Endothelial cell of umbilical vein (primary cell): ENCODE measurements around the gene SPATA31D3. TPM values are rescaled to one million over a fixed set of nuclear protein-coding genes. Genes with fewer than 3 reads are reported as not detected.

Experiments
- BruUV-seq: library from RNA; stranded (reverse); fragments of 400-500 nt; replicated peaks from 2 replicates; lab custom pipeline; 2021; lab: Mats Ljungman, UMichigan
- CTCF ChIA-PET: fragments of 300-600, 350-600 bp; sonication (Branson Sonifier 250); formaldehyde crosslinking; loops from one replicate; lab custom pipeline; 2021; ENCODE audit warnings: antibody characterized with exemption, inconsistent platforms; lab: Charles Lee
- POLR2A ChIA-PET: fragments of 300-600, 350-600 bp; sonication (Branson Sonifier 250); formaldehyde crosslinking; loops from one replicate; lab custom pipeline; 2021; ENCODE audit warnings: antibody characterized with exemption, inconsistent platforms; lab: Charles Lee
- DNase-seq: peaks from one replicate; pipeline ENCODE4 v3.0.0-alpha.2; 2011; ENCODE audit warnings: low read depth, low spot score
- FAIRE-seq: peaks from 2 replicates; lab custom pipeline; 2011; peaks lifted over from hg19 to GRCh38; lab: Jason Lieb, UNC
- H2AFZ ChIP-seq: 2 replicates; pipeline ENCODE4 v1.6.0; 2012; ENCODE audit warnings: low read depth, low read length, control low read depth, inconsistent platforms
- H3K27ac ChIP-seq: 2 replicates; pipeline ENCODE4 v1.5.1; 2011; ENCODE audit warnings: low read depth, mild to moderate bottlenecking, control low read depth, low read length, moderate library complexity; ENCODE audit not compliant: insufficient read depth
- H3K27me3 ChIP-seq, 2 experiments: 2 replicates each; pipeline versions ENCODE4 v1.6.0 to v1.6.1; 2011; ENCODE audit warnings: low read length in 2 of 2, mixed read lengths in 1 of 2; ENCODE audit not compliant: control insufficient read depth in 2 of 2, insufficient read depth in 2 of 2
- H3K36me3 ChIP-seq, 2 experiments: 2 replicates in 1 of 2; 3 replicates in 1 of 2; pipeline ENCODE4 v1.5.1; 2011; ENCODE audit warnings: low read length in 2 of 2, mild to moderate bottlenecking in 1 of 2, moderate library complexity in 1 of 2; ENCODE audit not compliant: control insufficient read depth in 2 of 2, insufficient read depth in 2 of 2; ENCODE audit errors: extremely low read depth in 1 of 2
- H3K4me1 ChIP-seq: 3 replicates; pipeline ENCODE4 v1.5.1; 2011; ENCODE audit warnings: mild to moderate bottlenecking, low read length; ENCODE audit not compliant: control insufficient read depth, insufficient read depth; ENCODE audit errors: extremely low read depth
- H3K4me2 ChIP-seq: 2 replicates; pipeline ENCODE4 v1.6.1; 2011; ENCODE audit warnings: low read length, control low read depth, mixed read lengths; ENCODE audit not compliant: insufficient read depth
- H3K4me3 ChIP-seq, 3 experiments: fragments of 200-600 bp in 1 of 3; sonication (generic), shearing (Covaris generic) in 1 of 3; replicated peaks in 1 of 3; 2 replicates each; pipeline ENCODE4 v1.5.1; 2011 to 2016; ENCODE audit warnings: control low read depth in 3 of 3, low read length in 3 of 3, mild to moderate bottlenecking in 2 of 3, inconsistent platforms in 1 of 3, low read depth in 1 of 3, moderate library complexity in 1 of 3; ENCODE audit not compliant: insufficient read depth in 1 of 3
- H3K79me2 ChIP-seq: 2 replicates; pipeline ENCODE4 v1.6.0; 2012; ENCODE audit warnings: low read length, inconsistent platforms; ENCODE audit not compliant: control insufficient read depth, insufficient read depth
- H3K9ac ChIP-seq: replicated peaks from 2 replicates; pipeline ENCODE3; 2011; ENCODE audit warnings: low read length, control low read depth; ENCODE audit not compliant: insufficient read depth; ENCODE audit errors: extremely low read depth
- H3K9me1 ChIP-seq: replicated peaks from 3 replicates; pipeline ENCODE4 v1.6.0; 2011; ENCODE audit warnings: mild to moderate bottlenecking, low read length; ENCODE audit not compliant: control insufficient read depth, insufficient read depth; ENCODE audit errors: extremely low read depth
- H3K9me3 ChIP-seq: replicated peaks from 2 replicates; pipeline ENCODE4 v1.5.1; 2012; ENCODE audit warnings: low read length, inconsistent platforms; ENCODE audit not compliant: control insufficient read depth, insufficient read depth
- H4K20me1 ChIP-seq: replicated peaks from 2 replicates; pipeline ENCODE3; 2011; ENCODE audit warnings: mild to moderate bottlenecking, low read length; ENCODE audit not compliant: control insufficient read depth, insufficient read depth; ENCODE audit errors: extremely low read depth
- EZH2 ChIP-seq: IDR thresholded peaks from 2 replicates; pipeline ENCODE4 v1.6.1; 2012; ENCODE audit warnings: borderline replicate concordance, low read depth, mild to moderate bottlenecking, moderate library complexity, low read length, inconsistent platforms; ENCODE audit not compliant: severe bottlenecking
- FOS ChIP-seq: IDR thresholded peaks from 2 replicates; pipeline ENCODE4 v1.6.1; 2011; ENCODE audit warnings: mild to moderate bottlenecking, low read length, moderate library complexity, borderline replicate concordance; ENCODE audit not compliant: insufficient read depth
- GATA2 ChIP-seq: IDR thresholded peaks from 2 replicates; pipeline ENCODE4 v1.7.0; 2011; ENCODE audit warnings: low read depth, mild to moderate bottlenecking, moderate library complexity, mixed read lengths, low read length; ENCODE audit not compliant: insufficient read length, insufficient read depth
- JUN ChIP-seq: IDR thresholded peaks from 2 replicates; pipeline ENCODE4 v1.6.1; 2011; ENCODE audit warnings: borderline replicate concordance, low read depth; ENCODE audit not compliant: insufficient read length, insufficient read depth
- MYC ChIP-seq: IDR thresholded peaks from one replicate; pipeline ENCODE4 v1.6.1; 2011; ENCODE audit warnings: mild to moderate bottlenecking, low read depth, low read length
- POLR2A ChIP-seq: IDR thresholded peaks from 2 replicates; pipeline ENCODE4 v1.6.1; 2012; ENCODE audit warnings: low read depth, mild to moderate bottlenecking, control low read depth, low read length
- POLR2AphosphoS5 ChIP-seq: IDR thresholded peaks from 2 replicates; pipeline ENCODE4 v1.6.1; 2012; ENCODE audit warnings: low read depth, mild to moderate bottlenecking, control low read depth, low read length, moderate library complexity; ENCODE audit not compliant: insufficient read depth
- dilution Hi-C: fragments of 300-500 bp; cut with MboI; formaldehyde crosslinking; loops from one replicate; pipeline ENCODE4 v1.15.0; 2019; ENCODE audit warnings: low sequenced_read_pairs; ENCODE audit not compliant: extremely low pct_ligation_motif_present
- intact Hi-C: fragments of 100-400 bp; cut with micrococcal nuclease; formaldehyde crosslinking; loops from one replicate; pipeline ENCODE4 v1.10.0; 2022
- polyA plus RNA-seq, 4 experiments: library from polyadenylated mRNA; depleted of rRNA in 3 of 4; stranded (reverse) in 3 of 4; unstranded in 1 of 4; fragments of >200 nt; gene quantifications; 2 replicates each; pipeline versions ENCODE4 v1.2.1 to v1.2.3, GENCODE V29; 2011 to 2012; ENCODE audit warnings: missing spikeins in 1 of 4
- total RNA-seq: library from RNA; stranded (reverse); gene quantifications from 2 replicates; pipeline ENCODE4 v1.2.3, GENCODE V29; 2021
- TF ChIP-seq, protein P1 (sequence below): IDR thresholded peaks from 2 replicates; pipeline ENCODE4 v1.6.1; 2011; ENCODE audit not compliant: insufficient read depth, insufficient read length
- TF ChIP-seq, protein P2 (sequence below), 2 donors: IDR thresholded peaks; 1 replicate in 1 of 2; 2 replicates in 1 of 2; pipeline ENCODE4 v1.5.1; 2011; ENCODE audit warnings: low read length in 2 of 2, mild to moderate bottlenecking in 2 of 2, moderate library complexity in 2 of 2, control low read depth in 1 of 2, inconsistent platforms in 1 of 2, low read depth in 1 of 2; ENCODE audit not compliant: insufficient read depth in 1 of 2; ENCODE audit errors: extremely low read depth in 1 of 2

SPATA31D3 gene
- total and polyA plus RNA-seq, 2 donors (not counting 3 experiments of a cell fraction or from before 2014, with no cell fraction given), result not detected

DNA sequence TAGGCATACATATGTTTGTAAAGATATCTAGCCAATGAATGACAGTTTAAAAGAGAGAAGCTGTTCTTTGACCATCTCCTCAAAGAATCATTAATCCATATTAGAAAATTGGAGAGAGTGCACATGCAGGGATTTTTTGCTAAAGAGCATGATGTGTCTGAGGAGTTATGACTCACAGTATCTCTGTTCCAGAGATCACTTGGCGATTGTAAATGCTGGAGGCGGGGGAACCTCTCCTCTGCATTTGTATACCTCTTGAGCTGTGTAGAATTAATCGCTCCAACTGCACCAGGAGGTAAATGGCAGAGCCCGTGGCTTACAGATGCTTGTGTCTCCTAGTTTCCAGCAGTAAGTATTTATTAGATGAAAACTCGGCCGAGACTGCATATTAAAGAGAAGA lies 41.6 kb downstream of the SPATA31D3 start:
- H3K27me3 ChIP-seq, result no peaks in the 10 kb centered on the region
- no peak overlapping the region for H3K4me2 ChIP-seq
- ChIA-PET CTCF (no interaction called here), POLR2A (no interaction called here)
- no peak for TF ChIP-seq JUN
- TF ChIP-seq, protein P1, sequence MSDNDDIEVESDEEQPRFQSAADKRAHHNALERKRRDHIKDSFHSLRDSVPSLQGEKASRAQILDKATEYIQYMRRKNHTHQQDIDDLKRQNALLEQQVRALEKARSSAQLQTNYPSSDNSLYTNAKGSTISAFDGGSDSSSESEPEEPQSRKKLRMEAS, result no peak
- no peak for TF ChIP-seq GATA2
- TF ChIP-seq FOS, result no peak
- no peak for TF ChIP-seq POLR2A
- TF ChIP-seq POLR2AphosphoS5, result no peak
- TF ChIP-seq, protein P2, sequence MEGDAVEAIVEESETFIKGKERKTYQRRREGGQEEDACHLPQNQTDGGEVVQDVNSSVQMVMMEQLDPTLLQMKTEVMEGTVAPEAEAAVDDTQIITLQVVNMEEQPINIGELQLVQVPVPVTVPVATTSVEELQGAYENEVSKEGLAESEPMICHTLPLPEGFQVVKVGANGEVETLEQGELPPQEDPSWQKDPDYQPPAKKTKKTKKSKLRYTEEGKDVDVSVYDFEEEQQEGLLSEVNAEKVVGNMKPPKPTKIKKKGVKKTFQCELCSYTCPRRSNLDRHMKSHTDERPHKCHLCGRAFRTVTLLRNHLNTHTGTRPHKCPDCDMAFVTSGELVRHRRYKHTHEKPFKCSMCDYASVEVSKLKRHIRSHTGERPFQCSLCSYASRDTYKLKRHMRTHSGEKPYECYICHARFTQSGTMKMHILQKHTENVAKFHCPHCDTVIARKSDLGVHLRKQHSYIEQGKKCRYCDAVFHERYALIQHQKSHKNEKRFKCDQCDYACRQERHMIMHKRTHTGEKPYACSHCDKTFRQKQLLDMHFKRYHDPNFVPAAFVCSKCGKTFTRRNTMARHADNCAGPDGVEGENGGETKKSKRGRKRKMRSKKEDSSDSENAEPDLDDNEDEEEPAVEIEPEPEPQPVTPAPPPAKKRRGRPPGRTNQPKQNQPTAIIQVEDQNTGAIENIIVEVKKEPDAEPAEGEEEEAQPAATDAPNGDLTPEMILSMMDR (IDR thresholded peaks at IDR 0.05; ENCODE audit: extremely low read depth in 1 of 2, insufficient read depth in 1 of 2, low read depth in 1 of 2, low read length in 2 of 2), result no peak
- TF ChIP-seq EZH2, result no peak
- no peak for TF ChIP-seq MYC
- no peaks in the 10 kb centered on the region for H4K20me1 ChIP-seq
- no peak overlapping the region for H3K27ac ChIP-seq
- H3K9me1 ChIP-seq, result no peaks in the 10 kb centered on the region
- H3K4me3 ChIP-seq, result no peak overlapping the region
- DNase-seq (no peak), FAIRE-seq (no peak)
- H3K9me3 ChIP-seq, result no peaks in the 10 kb centered on the region
- no TSS peak for BruUV-seq
- intact Hi-C loops (loop anchor here (10.0 kb wide), 1 partner anchor 100 kb away; no protein-coding TSS in a partner anchor), dilution Hi-C loops (no loop called here)
- H3K79me2 ChIP-seq, result no peaks in the 10 kb centered on the region
- H2AFZ ChIP-seq, result no peak overlapping the region
- H3K4me1 ChIP-seq, result no peaks in the 10 kb centered on the region
- no peak overlapping the region for H3K9ac ChIP-seq
- H3K36me3 ChIP-seq, result no peaks in the 10 kb centered on the region
